Astrocyte (in vitro differentiated cells and primary cell): ENCODE measurements around the gene AAMP.

Source experiments
- CTCF ChIP-seq: IDR thresholded peaks from 2 replicates; pipeline ENCODE4 v1.5.1; 2011; ENCODE audit warnings: low read depth, mild to moderate bottlenecking, inconsistent platforms, low read length, moderate library complexity; ENCODE audit not compliant: insufficient read depth
- EZH2 ChIP-seq: IDR thresholded peaks from 2 replicates; pipeline ENCODE4 v1.6.1; 2012; ENCODE audit warnings: mild to moderate bottlenecking, low read length, inconsistent platforms; ENCODE audit not compliant: insufficient read depth

- no peak for TF ChIP-seq CTCF
- no peak for TF ChIP-seq EZH2
These were observed 2.1 kb upstream of the AAMP start for GRCh38 chr2:218271865-218272530.
